A549 (cell line): ENCODE measurements around the gene SMG6.

Source experiments
- CEBPB ChIP-seq, 2 experiments: fragments of >200 bp in 1 of 2; sonication (Bioruptor Twin) in 1 of 2; formaldehyde crosslinking in 1 of 2; IDR thresholded peaks; 2 replicates each; pipeline ENCODE4 v1.6.1; 2012 to 2016
- CTCF ChIP-seq: fragments of >200 bp; sonication (Bioruptor Twin); formaldehyde crosslinking; IDR thresholded peaks from 3 replicates; pipeline ENCODE4 v1.5.1; 2016
- JUN ChIP-seq, 2 experiments: fragments of >200 bp; sonication (Bioruptor Twin); formaldehyde crosslinking; IDR thresholded peaks; 2 replicates in 1 of 2; 3 replicates in 1 of 2; pipeline ENCODE4 v1.6.1; 2016 to 2017
- POLR2A ChIP-seq: IDR thresholded peaks from 2 replicates; pipeline ENCODE4 v1.6.1; 2012; ENCODE audit warnings: mild to moderate bottlenecking, low read length
- RCOR1 ChIP-seq: fragments of 150-350 bp; IDR thresholded peaks from 2 replicates; pipeline ENCODE4 v1.6.1; 2014; ENCODE audit warnings: antibody characterized with exemption, low read length, low read depth
- ZNF302 ChIP-seq: fragments of 250-450 bp; sonication (Bioruptor Pico); IDR thresholded peaks from 2 replicates; pipeline ENCODE4 v1.9.0; 2021; ENCODE audit warnings: inconsistent platforms, mild to moderate bottlenecking, moderate library complexity

GRCh38 chr17:2347805-2348685, 44.5 kb upstream of the SMG6 start:
- TF ChIP-seq JUN (IDR thresholded peaks at IDR 0.05) (no peak), CTCF (no peak), CEBPB (IDR thresholded peaks at IDR 0.05) (no peak), RCOR1 (no peak), ZNF302 (no peak), POLR2A (no peak)
